Hepatocyte (in vitro differentiated cells): ENCODE data around the gene MALAT1.
"Not testable (repeated sequence)": the region's sequence is repeated elsewhere in the genome, so short reads cannot be mapped to it uniquely, and the experiment has no call there.

ENCODE experiments used
- EZH2 ChIP-seq: fragments of 200-600 bp; sonication (generic); IDR thresholded peaks from 2 replicates; pipeline ENCODE4 v1.6.1; 2016; ENCODE audit warnings: antibody characterized with exemption, mild to moderate bottlenecking, borderline replicate concordance
- TF ChIP-seq, protein P1 (sequence below): fragments of 200-600 bp; sonication (generic); IDR thresholded peaks from 2 replicates; pipeline ENCODE4 v1.5.1; 2016; ENCODE audit warnings: antibody characterized with exemption, mild to moderate bottlenecking; ENCODE audit not compliant: poor library complexity

DNA sequence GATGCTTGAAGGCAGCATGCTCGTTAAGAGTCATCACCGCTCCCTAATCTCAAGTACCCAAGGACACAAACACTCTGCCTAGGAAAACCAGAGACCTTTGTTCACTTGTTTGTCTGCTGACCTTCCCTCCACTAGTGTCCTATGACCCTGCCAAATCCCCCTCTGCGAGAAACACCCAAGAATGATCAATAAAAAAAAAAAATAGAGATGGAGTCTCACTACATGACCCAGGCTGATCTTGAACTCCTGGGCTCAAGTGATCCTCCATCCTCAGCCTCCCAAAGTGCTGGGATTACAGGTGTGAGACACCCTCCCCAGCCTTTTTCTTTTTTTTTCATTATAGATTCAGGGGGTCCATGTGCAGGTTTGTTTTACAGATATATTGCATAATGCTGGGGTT, 46.6 kb upstream of the MALAT1 start:
- TF ChIP-seq, protein P1, sequence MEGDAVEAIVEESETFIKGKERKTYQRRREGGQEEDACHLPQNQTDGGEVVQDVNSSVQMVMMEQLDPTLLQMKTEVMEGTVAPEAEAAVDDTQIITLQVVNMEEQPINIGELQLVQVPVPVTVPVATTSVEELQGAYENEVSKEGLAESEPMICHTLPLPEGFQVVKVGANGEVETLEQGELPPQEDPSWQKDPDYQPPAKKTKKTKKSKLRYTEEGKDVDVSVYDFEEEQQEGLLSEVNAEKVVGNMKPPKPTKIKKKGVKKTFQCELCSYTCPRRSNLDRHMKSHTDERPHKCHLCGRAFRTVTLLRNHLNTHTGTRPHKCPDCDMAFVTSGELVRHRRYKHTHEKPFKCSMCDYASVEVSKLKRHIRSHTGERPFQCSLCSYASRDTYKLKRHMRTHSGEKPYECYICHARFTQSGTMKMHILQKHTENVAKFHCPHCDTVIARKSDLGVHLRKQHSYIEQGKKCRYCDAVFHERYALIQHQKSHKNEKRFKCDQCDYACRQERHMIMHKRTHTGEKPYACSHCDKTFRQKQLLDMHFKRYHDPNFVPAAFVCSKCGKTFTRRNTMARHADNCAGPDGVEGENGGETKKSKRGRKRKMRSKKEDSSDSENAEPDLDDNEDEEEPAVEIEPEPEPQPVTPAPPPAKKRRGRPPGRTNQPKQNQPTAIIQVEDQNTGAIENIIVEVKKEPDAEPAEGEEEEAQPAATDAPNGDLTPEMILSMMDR = not testable (repeated sequence)
- not testable (repeated sequence) for TF ChIP-seq EZH2
